NCI-H146 treated with DMSO at 0.1 percent for 48 hours (cell line): Measurements from ENCODE around the gene DLL1.
A peak's percentile ranks its signal among the peaks of the same experiment; 100 is the strongest.

Experiments used
- DNase-seq: peaks from one replicate; lab custom pipeline; 2025; ENCODE audit not compliant: unreplicated experiment; lab: John Stamatoyannopoulos, UW

DLL1 gene

GRCh38 chr6:170283212-170284081 is 7.4 kb downstream of the DLL1 start:
- no peak for DNase-seq

- DNase-seq = no peak
These were observed 8.2 kb downstream of the DLL1 start for GRCh38 chr6:170282512-170283158.

DNA sequence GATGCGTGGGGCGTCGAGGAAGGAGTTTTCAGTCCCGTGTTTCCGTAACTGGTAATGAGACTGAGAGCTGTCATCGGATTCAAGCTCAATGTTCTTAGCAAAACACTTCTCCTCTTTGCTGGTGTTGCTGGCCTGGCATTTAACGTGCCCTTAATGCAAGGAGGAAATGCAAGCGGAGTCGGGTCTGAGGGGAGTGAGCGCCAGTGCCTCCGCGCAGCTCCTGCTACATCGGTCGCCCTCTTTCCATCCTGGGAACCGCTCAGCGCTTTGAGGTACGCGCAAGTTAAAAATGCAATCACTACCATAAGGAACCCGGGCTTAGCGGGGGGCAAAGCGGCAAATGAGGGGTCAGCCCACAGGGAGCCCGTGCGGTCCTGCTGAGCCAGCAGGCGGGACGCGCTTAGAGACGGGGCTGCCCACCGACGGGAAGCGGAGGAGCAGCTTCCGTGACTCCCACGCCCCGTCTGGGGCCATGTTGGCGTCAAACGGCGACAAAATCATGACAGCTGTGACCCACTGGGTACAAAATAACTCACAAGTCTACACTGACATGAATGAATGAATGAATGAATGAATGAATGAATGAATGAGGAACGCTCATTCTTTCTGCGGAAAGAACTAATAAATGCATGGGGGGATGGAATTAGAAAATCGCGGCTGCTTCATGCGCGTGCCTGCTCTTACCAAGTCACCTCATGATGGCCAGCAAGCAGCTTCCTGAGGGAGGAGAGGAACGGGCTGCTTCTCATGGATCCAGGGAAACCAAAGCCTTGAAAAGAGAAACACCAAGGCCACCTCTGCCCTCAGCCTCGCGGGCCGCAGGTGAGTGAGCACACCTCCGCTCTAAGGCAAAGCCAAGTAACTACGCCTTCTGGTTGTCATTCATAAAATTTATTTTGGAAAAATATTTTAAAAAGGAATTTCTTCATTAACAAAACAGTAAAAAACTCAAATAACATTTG is 9.3 kb downstream of the DLL1 start:
- DNase-seq = no peak

DNA sequence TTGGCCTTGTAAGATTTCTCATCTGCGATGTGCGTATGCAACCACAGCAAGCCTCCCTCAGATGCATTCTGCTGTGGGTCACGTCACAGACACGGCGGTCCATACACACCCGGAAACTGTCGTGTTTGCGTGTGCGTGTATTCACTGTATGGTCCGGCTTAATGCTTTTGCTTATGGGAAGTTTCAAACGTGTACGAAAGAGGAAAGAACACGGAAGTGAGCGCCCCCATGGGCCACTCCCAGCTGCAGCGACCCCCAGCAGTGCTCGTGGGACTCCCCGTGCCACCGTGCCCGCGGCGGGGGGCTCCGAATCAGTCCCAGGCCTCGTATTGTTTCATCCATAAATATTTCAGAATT is 10.2 kb downstream of the DLL1 start:
- no peak for DNase-seq

- peak; percentile 88 for DNase-seq
These were observed 10.7 kb downstream of the DLL1 start for GRCh38 chr6:170279977-170280688.

DNA sequence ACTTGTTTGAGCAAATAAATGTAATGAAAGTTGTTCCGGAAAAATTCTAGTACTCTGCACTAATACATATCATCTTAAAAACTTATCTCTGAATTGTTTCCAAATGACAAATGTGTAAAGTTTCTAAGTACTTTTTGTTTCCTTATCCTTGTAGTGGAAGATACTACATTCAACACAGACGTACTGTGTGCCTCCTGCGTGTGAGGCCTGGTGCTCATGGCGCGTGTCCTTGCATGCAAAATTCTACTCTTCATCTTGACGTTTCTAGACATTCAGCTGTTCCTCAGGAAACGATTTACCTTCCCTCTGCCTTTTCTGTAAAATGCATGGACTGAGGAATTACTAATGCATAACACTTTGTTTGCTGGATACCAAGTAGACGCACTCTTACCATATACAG is 11.5 kb downstream of the DLL1 start:
- DNase-seq = no peak

GRCh38 chr6:170278743-170279094 is 12.2 kb downstream of the DLL1 start:
- no peak for DNase-seq

- DNase-seq = no peak
These were observed 12.8 kb downstream of the DLL1 start for GRCh38 chr6:170277893-170278742.

DNA sequence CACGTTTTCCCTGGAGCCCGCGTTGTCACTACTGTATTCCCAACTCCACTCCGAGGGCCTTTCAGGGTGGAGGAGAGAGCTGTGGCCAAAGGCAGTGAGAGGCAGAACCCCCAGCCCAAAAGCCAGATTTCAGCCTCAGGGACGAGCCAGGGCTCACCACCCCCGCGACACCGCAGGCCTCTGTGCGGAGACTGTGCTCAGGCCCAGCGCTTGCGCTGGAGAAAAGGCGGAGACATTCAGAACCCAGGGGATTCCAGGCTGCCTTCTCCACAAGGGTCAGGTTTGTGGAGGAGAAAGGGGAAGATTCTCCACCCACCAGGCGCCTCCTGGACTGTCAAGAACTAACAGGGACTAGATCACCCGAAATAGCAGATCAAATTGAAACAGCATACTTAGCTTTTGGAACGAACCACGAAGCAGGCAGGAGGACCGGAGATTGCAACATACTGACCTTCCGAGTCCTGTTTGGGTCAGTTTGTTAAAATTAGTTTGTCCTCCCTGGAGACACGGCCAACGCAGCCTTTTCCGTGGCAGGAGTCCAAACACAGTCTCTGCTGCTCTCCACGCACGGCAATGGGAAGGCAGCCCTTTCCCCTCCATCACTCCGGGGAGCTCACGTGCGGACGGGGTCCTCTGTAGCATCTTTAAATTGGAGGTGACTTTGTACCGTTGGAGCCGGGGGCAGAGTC is 14.4 kb downstream of the DLL1 start:
- no peak for DNase-seq

GRCh38 chr6:170274713-170275560 is 15.9 kb downstream of the DLL1 start:
- no peak for DNase-seq

DNA sequence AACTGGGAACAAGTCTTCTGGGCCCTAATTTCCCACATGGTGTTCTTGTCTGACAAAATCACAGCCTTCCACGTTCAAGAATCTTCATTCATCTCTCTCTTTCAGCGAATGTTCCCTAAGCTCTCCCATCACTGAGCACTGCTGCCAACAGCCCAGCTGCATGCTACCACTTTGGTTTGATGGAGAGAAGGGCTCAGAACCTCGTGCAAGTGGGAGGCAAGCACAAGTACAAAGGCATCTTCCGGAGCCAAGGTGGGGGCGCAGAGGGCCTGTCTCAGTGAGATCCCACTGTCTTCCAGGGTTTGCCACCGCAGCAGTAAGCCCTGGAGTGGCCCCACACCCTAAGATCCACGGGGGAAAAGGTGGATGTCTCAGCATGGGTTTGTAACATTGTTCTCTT is 17.2 kb downstream of the DLL1 start:
- DNase-seq = no peak

DNA sequence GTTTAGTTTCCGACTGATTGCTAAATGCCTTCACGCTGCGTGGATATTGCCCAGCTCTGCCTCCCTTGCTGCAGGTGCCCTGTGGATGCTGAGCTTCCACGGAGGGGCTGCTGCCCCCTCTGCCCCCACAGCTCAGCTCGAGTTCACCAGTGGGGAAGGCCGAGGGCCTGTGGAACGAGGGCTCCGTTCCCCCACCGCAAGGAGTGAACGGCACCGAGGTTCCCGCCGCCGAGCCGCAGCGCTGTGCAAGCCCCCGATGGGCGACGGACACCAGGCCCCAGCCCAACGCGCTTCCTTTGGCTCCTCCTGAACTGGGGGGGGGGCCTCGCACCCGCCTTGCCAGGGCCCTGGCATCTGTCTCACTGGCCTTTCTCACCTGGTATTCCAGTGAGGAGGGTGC is 17.7 kb downstream of the DLL1 start:
- no peak for DNase-seq

DNA sequence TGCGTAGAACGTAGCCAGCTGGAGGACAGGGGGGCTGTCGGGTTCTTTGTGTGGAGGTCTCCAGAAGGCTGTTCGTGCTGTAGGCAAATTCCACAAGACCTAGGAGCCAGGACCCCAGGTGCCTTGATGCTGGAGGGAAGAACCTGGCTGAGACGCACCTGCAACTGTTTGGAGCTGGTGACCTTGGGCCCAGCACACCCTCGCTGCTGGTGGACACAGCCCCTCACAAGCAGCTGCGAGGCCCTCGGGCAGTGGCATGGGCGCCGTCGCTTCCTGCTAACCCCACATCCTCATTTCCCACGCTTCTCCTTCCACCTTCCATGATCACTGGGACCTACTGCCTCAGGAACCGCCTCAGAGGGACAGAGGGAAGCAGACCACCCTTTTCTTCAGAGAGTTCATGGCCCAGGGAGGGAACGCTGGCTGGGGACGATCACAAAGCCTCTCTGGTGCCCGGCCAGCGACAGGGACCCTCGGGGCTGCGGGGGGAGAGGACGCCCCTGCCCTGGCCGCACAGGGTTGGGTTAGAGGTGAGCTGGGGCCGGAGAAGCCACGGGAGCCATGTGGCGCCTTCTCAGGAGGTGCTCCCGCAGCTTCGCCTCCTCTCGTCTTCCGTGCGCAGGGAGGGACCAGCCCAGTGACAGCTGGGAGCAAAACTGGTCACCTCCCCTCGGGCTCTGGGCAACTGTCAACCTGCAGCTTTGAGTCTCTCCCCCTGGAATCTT is 18.4 kb downstream of the DLL1 start:
- no peak for DNase-seq

DNA sequence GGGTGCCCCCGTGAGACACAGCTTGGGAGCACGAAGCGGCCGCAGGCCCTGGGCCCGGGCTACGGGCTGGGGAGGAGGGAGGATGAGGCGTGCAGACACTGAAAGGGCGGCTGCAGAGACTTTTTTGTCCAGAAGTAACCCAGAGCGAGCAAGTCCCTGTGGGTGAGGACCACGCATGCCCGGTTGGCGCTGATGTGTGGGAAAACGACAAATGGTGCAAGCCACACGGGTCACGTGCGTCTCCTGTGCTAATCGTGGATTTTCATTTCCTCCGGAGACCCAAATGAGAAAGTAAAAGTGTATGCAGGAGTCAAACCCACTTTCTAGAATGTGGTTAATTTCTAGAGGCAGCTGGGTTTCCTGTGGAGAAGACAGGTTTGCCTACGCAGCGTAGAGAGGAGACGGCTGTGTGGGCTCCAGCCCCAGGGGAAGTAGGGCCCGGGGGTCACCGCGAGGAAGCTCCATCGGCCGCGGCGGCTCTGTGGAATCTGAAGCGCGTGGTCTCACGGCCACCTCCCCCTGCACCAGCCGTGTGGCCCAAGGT is 19.0 kb downstream of the DLL1 start:
- DNase-seq = no peak

DNA sequence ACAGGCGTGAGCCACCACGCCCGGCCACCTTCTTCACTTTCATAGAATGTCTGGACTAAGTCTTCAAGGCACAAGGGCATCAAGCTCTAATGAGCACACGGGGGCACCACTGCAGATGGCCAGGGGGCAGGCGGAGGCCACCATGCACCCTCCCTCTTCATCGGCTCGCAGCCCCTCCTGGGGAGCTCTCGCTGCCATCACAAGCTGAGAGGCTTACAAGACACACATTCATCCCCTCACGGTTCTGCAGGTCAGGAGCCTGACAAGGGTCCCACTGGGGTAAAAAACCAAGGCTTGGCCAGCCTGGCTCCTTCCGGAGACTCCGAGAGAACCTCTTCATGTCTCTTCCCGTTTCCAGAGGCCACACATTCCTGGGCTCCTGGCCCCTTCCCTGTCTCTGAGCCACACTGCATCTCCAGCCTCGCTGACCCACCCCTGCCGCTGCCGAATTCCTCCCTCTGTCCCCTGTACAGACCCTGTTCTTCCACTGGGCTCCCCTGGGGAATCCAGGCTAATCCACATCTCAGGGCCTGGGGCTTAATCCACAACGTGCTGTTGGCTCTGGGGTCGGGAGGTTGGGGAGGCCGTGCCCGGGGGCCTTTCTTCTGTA is 19.8 kb downstream of the DLL1 start:
- DNase-seq = no peak

- DNase-seq = no peak
These were observed 20.9 kb downstream of the DLL1 start for GRCh38 chr6:170269846-170270541.
